ENCODE measurements around the gene CFAP299.

CFAP299 gene

GRCh38 chr4:80913381-80913780, 577.9 kb downstream of the CFAP299 start:
- no peak for DNase-seq
- TF ChIP-seq GATA1 (IDR thresholded peaks at IDR 0.05; ENCODE audit: low read depth, low read length): no peak
- no peak for TF ChIP-seq POLR2A (IDR thresholded peaks at IDR 0.05; ENCODE audit: low read length)

- no peak for TF ChIP-seq GATA1 (IDR thresholded peaks at IDR 0.05; ENCODE audit: low read depth, low read length)
- no peak for TF ChIP-seq POLR2A (IDR thresholded peaks at IDR 0.05; ENCODE audit: low read length)
Observed at GRCh38 chr4:80916770-80917169, 581.2 kb downstream of the CFAP299 start.

GRCh38 chr4:80918004-80918403, 582.5 kb downstream of the CFAP299 start:
- TF ChIP-seq POLR2A (IDR thresholded peaks at IDR 0.05; ENCODE audit: low read length) (no peak), GATA1 (IDR thresholded peaks at IDR 0.05; ENCODE audit: low read depth, low read length) (no peak)
- no peak for DNase-seq

More at GRCh38 chr4:80916770-80917169, 581.2 kb downstream of the CFAP299 start:
- DNase-seq: no peak

GRCh38 chr4:80921441-80921840, 585.9 kb downstream of the CFAP299 start:
- no peak for DNase-seq
- no peak for TF ChIP-seq GATA1 (IDR thresholded peaks at IDR 0.05; ENCODE audit: low read depth, low read length)
- no peak for TF ChIP-seq POLR2A (IDR thresholded peaks at IDR 0.05; ENCODE audit: low read length)

GRCh38 chr4:80922941-80923340, 587.4 kb downstream of the CFAP299 start:
- TF ChIP-seq GATA1 (IDR thresholded peaks at IDR 0.05; ENCODE audit: low read depth, low read length) (no peak), POLR2A (IDR thresholded peaks at IDR 0.05; ENCODE audit: low read length) (no peak)
- no peak for DNase-seq

GRCh38 chr4:80925293-80925692, 589.8 kb downstream of the CFAP299 start:
- TF ChIP-seq GATA1 (IDR thresholded peaks at IDR 0.05; ENCODE audit: low read depth, low read length) (no peak), POLR2A (IDR thresholded peaks at IDR 0.05; ENCODE audit: low read length) (no peak)
- no peak for DNase-seq

GRCh38 chr4:80926446-80926845, 590.9 kb downstream of the CFAP299 start:
- DNase-seq: no peak
- TF ChIP-seq GATA1 (IDR thresholded peaks at IDR 0.05; ENCODE audit: low read depth, low read length) (no peak), POLR2A (IDR thresholded peaks at IDR 0.05; ENCODE audit: low read length) (no peak)

GRCh38 chr4:80926891-80927290, 591.4 kb downstream of the CFAP299 start:
- DNase-seq: no peak
- no peak for TF ChIP-seq GATA1 (IDR thresholded peaks at IDR 0.05; ENCODE audit: low read depth, low read length)

- DNase-seq: no peak
- TF ChIP-seq GATA1 (IDR thresholded peaks at IDR 0.05; ENCODE audit: low read depth, low read length) (no peak), POLR2A (IDR thresholded peaks at IDR 0.05; ENCODE audit: low read length) (no peak)
Observed at GRCh38 chr4:80927420-80927819, 591.9 kb downstream of the CFAP299 start.

GRCh38 chr4:80931631-80932081, 596.1 kb downstream of the CFAP299 start:
- no peak for DNase-seq
- TF ChIP-seq POLR2A (IDR thresholded peaks at IDR 0.05; ENCODE audit: low read length) (no peak), GATA1 (IDR thresholded peaks at IDR 0.05; ENCODE audit: low read depth, low read length) (no peak)

- DNase-seq: no peak
- TF ChIP-seq GATA1 (IDR thresholded peaks at IDR 0.05; ENCODE audit: low read depth, low read length) (no peak), POLR2A (IDR thresholded peaks at IDR 0.05; ENCODE audit: low read length) (no peak)
Observed at GRCh38 chr4:80948141-80948540, 612.6 kb downstream of the CFAP299 start.

- DNase-seq: no peak
- TF ChIP-seq GATA1 (IDR thresholded peaks at IDR 0.05; ENCODE audit: low read depth, low read length) (no peak), POLR2A (IDR thresholded peaks at IDR 0.05; ENCODE audit: low read length) (no peak)
Observed at GRCh38 chr4:80948995-80949394, 613.5 kb downstream of the CFAP299 start.

GRCh38 chr4:80956421-80956820, 620.9 kb downstream of the CFAP299 start:
- DNase-seq: no peak
- TF ChIP-seq POLR2A (IDR thresholded peaks at IDR 0.05; ENCODE audit: low read length) (no peak), GATA1 (IDR thresholded peaks at IDR 0.05; ENCODE audit: low read depth, low read length) (no peak)

- TF ChIP-seq POLR2A (IDR thresholded peaks at IDR 0.05; ENCODE audit: low read length) (no peak), GATA1 (IDR thresholded peaks at IDR 0.05; ENCODE audit: low read depth, low read length) (no peak)
Observed at GRCh38 chr4:80963051-80963450, 627.5 kb downstream of the CFAP299 start.

GRCh38 chr4:80967346-80967745, 631.8 kb downstream of the CFAP299 start:
- no peak for TF ChIP-seq GATA1 (IDR thresholded peaks at IDR 0.05; ENCODE audit: low read depth, low read length)
- no peak for TF ChIP-seq POLR2A (IDR thresholded peaks at IDR 0.05; ENCODE audit: low read length)
- DNase-seq: peak in 1 of 2 experiments; percentile 2

More at GRCh38 chr4:80963051-80963450, 627.5 kb downstream of the CFAP299 start:
- DNase-seq: no peak

- DNase-seq: no peak
- TF ChIP-seq POLR2A (IDR thresholded peaks at IDR 0.05; ENCODE audit: low read length) (no peak), GATA1 (IDR thresholded peaks at IDR 0.05; ENCODE audit: low read depth, low read length) (no peak)
Observed at GRCh38 chr4:80980239-80980638, 644.7 kb downstream of the CFAP299 start.
